GM06990 (cell line): Measurements from ENCODE around the gene NEK6.

Source experiments
- DNase-seq: peaks from one replicate; pipeline ENCODE4 v3.0.0-alpha.2; 2011; ENCODE audit not compliant: insufficient read length; ENCODE audit errors: extremely low read depth
- H3K27me3 ChIP-seq: replicated peaks from 2 replicates; pipeline ENCODE4 v1.6.0; 2011; ENCODE audit warnings: low read length; ENCODE audit not compliant: control insufficient read depth, insufficient read depth
- H3K36me3 ChIP-seq: 2 replicates; pipeline ENCODE4 v1.5.1; 2011; ENCODE audit warnings: low read length; ENCODE audit not compliant: control insufficient read depth, insufficient read depth
- H3K4me3 ChIP-seq: replicated peaks from 2 replicates; pipeline ENCODE4 v1.5.1; 2011; ENCODE audit warnings: low read depth, mild to moderate bottlenecking, control low read depth, low read length
- CTCF ChIP-seq: IDR thresholded peaks from 2 replicates; pipeline ENCODE4 v1.5.1; 2011; ENCODE audit warnings: low read length, control low read depth, mild to moderate bottlenecking, inconsistent platforms; ENCODE audit not compliant: insufficient read depth, poor library complexity, severe bottlenecking

The NEK6 gene

GRCh38 chr9:124257844-124258606 lies at the start of gene NEK6:
TSS of gene NEK6 (plus strand) at chr9:124257949. CDS start at chr9:124301965, 44,016 bp downstream.
- TF ChIP-seq CTCF = no peak
- H3K4me3 ChIP-seq = peak within 1 kb of the TSS; percentile 100
- no peaks in the 10 kb centered on the region for H3K27me3 ChIP-seq
- peaks cover 2% of the 10 kb centered on the region for H3K36me3 ChIP-seq
- peak; percentile 64 for DNase-seq

- no peak for DNase-seq
- Histone ChIP-seq H3K27me3 (no peaks in the 10 kb centered on the region), H3K4me3 (peak overlapping the region; percentile 33; the same call in 1 of the 2 replicates), H3K36me3 (no peaks in the 10 kb centered on the region)
- TF ChIP-seq CTCF = no peak
These were observed 49.2 kb upstream of the NEK6 start for GRCh38 chr9:124208571-124208970.

GRCh38 chr9:124209279-124209678 lies 48.5 kb upstream of the NEK6 start:
- Histone ChIP-seq H3K36me3 (no peaks in the 10 kb centered on the region), H3K4me3 (peak overlapping the region; percentile 33; the same call in 1 of the 2 replicates), H3K27me3 (no peaks in the 10 kb centered on the region)
- peak; percentile 43 for DNase-seq
- TF ChIP-seq CTCF = peak; percentile 35

- no peak for DNase-seq
- Histone ChIP-seq H3K27me3 (no peaks in the 10 kb centered on the region), H3K4me3 (no peak overlapping the region), H3K36me3 (no peaks in the 10 kb centered on the region)
- no peak for TF ChIP-seq CTCF
These were observed 48.0 kb upstream of the NEK6 start for GRCh38 chr9:124209774-124210173.

- TF ChIP-seq CTCF = no peak
- H3K4me3 ChIP-seq = no peak overlapping the region
These were observed 47.1 kb upstream of the NEK6 start for GRCh38 chr9:124210697-124211096.

More at GRCh38 chr9:124210697-124211096, 47.1 kb upstream of the NEK6 start:
- H3K36me3 ChIP-seq = no peaks in the 10 kb centered on the region
- DNase-seq = no peak
- no peaks in the 10 kb centered on the region for H3K27me3 ChIP-seq
